HG02678 (cell line): ENCODE results near the gene ATP6AP2.

Experiments
- ATAC-seq: cut with Tn5 transposase; IDR thresholded peaks from one replicate; pipeline ENCODE4 v1.9.1; 2021; ENCODE audit warnings: mild to moderate bottlenecking, moderate library complexity; ENCODE audit not compliant: unreplicated experiment

ATP6AP2 gene

GRCh38 chrX:40637687-40638086 lies 56.9 kb downstream of the ATP6AP2 start:
- no peak for ATAC-seq

- no peak for ATAC-seq
These were observed 63.4 kb downstream of the ATP6AP2 start for GRCh38 chrX:40644176-40644575.

- ATAC-seq = peak; percentile 34
These were observed 64.1 kb downstream of the ATP6AP2 start for GRCh38 chrX:40644821-40645358.

GRCh38 chrX:40646489-40647306 lies 65.9 kb downstream of the ATP6AP2 start:
- ATAC-seq = peak; percentile 28

- ATAC-seq = peak; percentile 72
These were observed 66.8 kb downstream of the ATP6AP2 start, which contains the start of gene CXorf38 for GRCh38 chrX:40647307-40648197. Gene CXorf38 (minus strand): TSS chrX:40647561. CDS start chrX:40647520, 41 bp downstream.

GRCh38 chrX:40651620-40652223 lies 71.0 kb downstream of the ATP6AP2 start:
- ATAC-seq = no peak

GRCh38 chrX:40652664-40653063 lies 71.9 kb downstream of the ATP6AP2 start:
- no peak for ATAC-seq

- ATAC-seq = no peak
These were observed 72.8 kb downstream of the ATP6AP2 start for GRCh38 chrX:40653535-40653934.
